NCI-H2171 treated with DMSO at 0.1 percent for 48 hours (cell line): ENCODE results near the gene CHRNA4.
"Not testable (repeated sequence)": the region's sequence is repeated elsewhere in the genome, so short reads cannot be mapped to it uniquely, and the experiment has no call there.

Source experiments
- DNase-seq: peaks from one replicate; lab custom pipeline; 2025; lab: John Stamatoyannopoulos, UW

CHRNA4 gene

GRCh38 chr20:63308218-63308911 is 52.8 kb downstream of the CHRNA4 start:
- no peak for DNase-seq

DNA sequence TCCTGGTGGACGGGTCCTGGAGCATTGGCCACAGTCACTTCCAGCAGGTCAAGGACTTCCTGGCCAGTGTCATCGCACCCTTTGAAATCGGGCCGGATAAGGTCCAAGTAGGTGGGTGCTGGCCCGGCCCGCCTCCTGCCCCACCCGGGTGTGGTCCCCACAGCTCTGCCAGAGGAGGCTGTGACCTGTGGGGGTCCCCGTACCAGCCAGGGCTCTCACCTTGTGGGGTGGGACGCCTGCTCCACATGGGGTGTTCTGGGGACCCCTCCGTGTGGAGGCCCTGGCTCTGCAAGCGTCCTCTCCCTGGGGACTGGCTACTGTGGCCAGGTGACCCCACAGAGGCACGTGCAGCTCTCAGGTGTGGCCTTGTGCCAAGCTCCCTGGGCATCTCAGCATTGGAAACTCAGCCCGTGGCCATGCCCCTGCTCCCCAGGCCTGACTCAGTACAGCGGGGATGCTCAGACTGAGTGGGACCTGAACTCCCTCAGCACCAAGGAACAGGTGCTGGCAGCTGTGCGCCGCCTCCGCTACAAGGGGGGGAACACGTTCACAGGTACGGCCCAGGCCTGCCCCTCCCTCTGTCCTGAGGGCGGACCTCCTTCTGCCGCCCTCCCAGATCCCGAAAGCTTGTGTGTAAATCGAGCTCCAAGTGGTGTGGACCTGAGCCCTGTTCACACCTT is 53.5 kb downstream of the CHRNA4 start:
- DNase-seq: peak; percentile 12

GRCh38 chr20:63306673-63307537 is 54.2 kb downstream of the CHRNA4 start:
- DNase-seq: no peak

GRCh38 chr20:63305933-63306672 is 55.0 kb downstream of the CHRNA4 start:
- not testable (repeated sequence) for DNase-seq

GRCh38 chr20:63305393-63305792 is 55.8 kb downstream of the CHRNA4 start:
- no peak for DNase-seq

GRCh38 chr20:63303095-63303666 is 58.0 kb downstream of the CHRNA4 start:
- no peak for DNase-seq

DNA sequence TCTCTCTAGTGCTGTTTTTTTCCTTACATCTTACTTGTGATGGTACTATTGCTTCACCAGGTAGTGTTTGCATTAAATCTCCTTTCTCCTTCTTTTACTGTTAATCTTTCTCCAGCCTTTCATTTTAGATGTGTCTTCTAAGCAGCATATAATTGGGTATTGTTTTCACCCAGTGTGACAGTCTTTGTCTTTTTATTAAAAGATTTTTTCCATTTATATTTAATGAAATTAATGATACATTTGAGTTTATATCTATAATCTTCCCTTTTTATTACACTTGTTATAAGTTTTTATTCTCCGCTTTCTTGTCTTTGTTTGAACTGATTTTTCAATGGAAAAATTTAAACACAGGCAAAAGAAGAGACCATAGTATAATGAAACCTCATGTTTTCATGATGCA is 59.5 kb downstream of the CHRNA4 start:
- DNase-seq: no peak

- no peak for DNase-seq
These were observed 62.3 kb downstream of the CHRNA4 start for GRCh38 chr20:63298731-63299312.

- no peak for DNase-seq
These were observed 63.2 kb downstream of the CHRNA4 start for GRCh38 chr20:63297796-63298572.

- no peak for DNase-seq
These were observed 63.8 kb downstream of the CHRNA4 start for GRCh38 chr20:63297371-63297781.

DNA sequence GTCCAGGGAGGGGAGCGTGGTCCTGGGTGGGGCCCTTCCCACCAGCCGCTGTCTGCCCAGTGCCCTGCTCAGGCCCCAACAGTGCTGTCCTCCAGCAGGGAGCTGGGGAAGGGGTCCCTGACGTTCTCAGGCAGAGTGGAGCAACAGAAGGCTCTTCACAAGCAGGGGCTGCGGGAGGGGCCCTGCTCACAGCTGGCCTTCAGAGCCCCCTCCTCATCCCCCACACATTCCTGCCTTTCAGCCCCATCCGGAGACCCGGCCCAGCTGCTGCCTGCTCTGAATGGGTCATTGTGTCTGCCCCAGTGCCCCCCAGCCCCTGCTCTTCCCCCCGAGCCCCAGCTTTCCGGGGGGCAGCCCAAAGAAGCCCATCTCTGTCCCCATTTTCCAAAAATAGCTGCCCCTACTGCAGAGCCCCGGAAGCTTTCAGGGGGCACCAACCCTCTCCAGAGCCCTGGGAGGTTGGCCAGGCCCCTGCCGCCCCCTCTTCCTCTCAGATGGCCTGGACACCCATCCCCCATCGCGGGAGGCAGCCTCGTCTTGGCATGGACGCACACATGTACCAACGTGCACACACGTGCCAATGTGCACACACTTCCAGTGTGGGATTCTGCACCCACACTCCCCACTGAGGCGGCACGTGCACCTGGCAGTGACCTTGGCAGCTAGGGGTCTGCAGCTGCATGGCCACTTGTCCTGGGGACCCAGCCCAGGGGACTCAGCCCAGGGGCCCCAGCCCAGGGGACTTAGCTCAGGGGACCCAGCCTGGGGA is 64.4 kb downstream of the CHRNA4 start:
- no peak for DNase-seq

- DNase-seq: no peak
These were observed 65.3 kb downstream of the CHRNA4 start for GRCh38 chr20:63295846-63296245.

DNA sequence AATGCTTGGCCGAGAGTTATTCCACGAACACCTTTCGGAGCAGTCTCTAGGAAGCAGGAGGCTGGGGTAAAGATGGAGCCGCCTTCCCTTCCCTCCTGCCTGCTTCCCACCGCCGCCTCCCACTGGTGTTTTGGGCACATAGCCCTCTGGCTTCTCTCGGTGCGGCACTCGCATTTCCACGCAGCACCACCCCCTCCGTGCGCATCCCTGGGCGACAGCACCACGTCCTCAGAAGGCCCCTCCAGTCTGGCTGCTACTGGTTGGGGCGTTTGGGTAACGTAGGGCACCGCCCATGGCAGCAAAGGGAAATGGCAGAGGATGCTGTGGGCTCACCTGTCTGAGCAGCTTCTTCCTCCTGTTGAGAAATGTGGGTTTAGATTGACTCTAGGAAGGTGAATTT is 65.7 kb downstream of the CHRNA4 start:
- no peak for DNase-seq

GRCh38 chr20:63295018-63295417 is 66.1 kb downstream of the CHRNA4 start:
- no peak for DNase-seq

- DNase-seq: no peak
These were observed 66.6 kb downstream of the CHRNA4 start for GRCh38 chr20:63294536-63294900.

GRCh38 chr20:63293871-63294535 is 67.1 kb downstream of the CHRNA4 start:
- DNase-seq: no peak

DNA sequence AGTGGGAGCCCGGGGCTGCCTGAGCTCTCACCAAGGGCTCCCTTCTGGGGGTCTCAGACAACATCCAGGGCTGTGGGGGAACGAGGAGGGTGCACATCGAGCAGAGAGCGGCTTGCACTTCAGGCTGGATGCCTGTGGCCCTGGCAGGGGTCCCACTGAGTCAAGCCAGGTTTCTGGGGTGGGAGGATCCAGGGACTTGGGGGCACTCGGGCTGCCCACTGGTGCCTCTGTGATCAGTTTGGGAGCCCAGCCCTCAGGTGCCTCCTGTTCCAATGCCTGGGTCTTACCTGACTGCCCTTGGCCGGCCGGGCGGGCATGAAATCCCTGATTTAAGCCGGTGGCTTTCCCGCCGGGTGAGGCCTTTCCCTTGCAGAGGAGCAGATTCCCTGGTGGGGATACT is 67.7 kb downstream of the CHRNA4 start:
- DNase-seq: no peak
